Body of pancreas (tissue), 4 donors: ENCODE data around the gene PGPEP1.
A peak's percentile ranks its signal among the peaks of the same experiment; 100 is the strongest.

Source experiments
- CTCF ChIP-seq, 7 experiments: fragments of 450-650 bp in 4 of 7; fragments of 200-600 bp in 3 of 7; sonication (generic) in 3 of 7; IDR thresholded peaks; one replicate each; pipeline ENCODE4 v1.5.1; 2016 to 2019; ENCODE audit warnings: antibody characterized with exemption in 7 of 7
- POLR2A ChIP-seq, 3 donors: fragments of 450-650 bp; IDR thresholded peaks; one replicate each; pipeline ENCODE4 v1.6.1; 2016; ENCODE audit warnings: antibody characterized with exemption in 3 of 3, mild to moderate bottlenecking in 2 of 3

DNA sequence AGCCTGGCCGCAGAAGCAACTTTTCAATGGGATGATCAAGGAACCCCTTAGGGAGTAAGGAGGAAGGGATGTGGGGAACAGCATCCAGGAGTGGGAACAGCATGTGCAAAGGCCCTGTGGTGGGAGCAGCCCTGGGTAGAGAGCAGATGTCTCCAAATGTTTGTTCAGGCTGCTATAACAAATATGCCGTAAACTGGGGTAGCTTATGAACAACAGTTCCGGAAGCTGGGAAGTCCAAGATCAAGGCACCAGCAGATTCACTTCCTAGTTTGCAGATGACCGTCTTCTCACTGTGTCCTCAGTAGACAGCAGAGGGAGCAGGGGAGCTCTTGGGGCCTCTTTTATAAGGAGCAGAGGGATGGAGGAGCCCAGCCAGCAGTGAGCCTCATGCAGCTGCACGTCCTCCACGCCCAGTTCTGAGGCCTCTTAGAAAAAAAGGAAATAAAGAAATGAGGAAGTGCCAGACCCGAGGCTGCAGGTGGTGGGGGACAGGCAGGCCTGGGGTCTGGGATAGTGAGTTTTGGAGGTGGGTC, 61.2 kb downstream of the PGPEP1 start:
- peak in 3 of 7 experiments; percentile 4 to 24 (median 21) for TF ChIP-seq CTCF (IDR thresholded peaks at IDR 0.05)
- TF ChIP-seq POLR2A (IDR thresholded peaks at IDR 0.05), result peak in 1 of 3 donors; percentile 34
